ENCODE results near the gene NEO1. TPM values are rescaled to one million over a fixed set of nuclear protein-coding genes. Genes with fewer than 3 reads are reported as not detected.

Gene NEO1
- total and polyA plus RNA-seq, 2 experiments from 2014 or later: 4.5 to 13.6 TPM

GRCh38 chr15:73335471-73335870 is 283.2 kb downstream of the NEO1 start:
- peaks cover 14% of the 10 kb centered on the region; the same call in 1 of the 2 replicates for H3K27me3 ChIP-seq (replicated peaks; ENCODE audit: insufficient read depth)
- in situ Hi-C loops (cut with MboI): no loop called here

GRCh38 chr15:73336756-73337155 is 284.5 kb downstream of the NEO1 start:
- no peak overlapping the region for H3K9ac ChIP-seq
- H3K36me3 ChIP-seq (ENCODE audit: low read depth): no peaks in the 10 kb centered on the region
- H3K4me3 ChIP-seq: no peak overlapping the region
- peaks cover 14% of the 10 kb centered on the region; the same call in 1 of the 2 replicates for H3K27me3 ChIP-seq (replicated peaks; ENCODE audit: insufficient read depth)
- H3K4me1 ChIP-seq (ENCODE audit: insufficient read depth): no peaks in the 10 kb centered on the region
- H3K79me2 ChIP-seq (ENCODE audit: insufficient read depth): no peaks in the 10 kb centered on the region
- H3K9me2 ChIP-seq (ENCODE audit: insufficient read depth): no peaks in the 10 kb centered on the region
- H3F3A ChIP-seq (ENCODE audit: insufficient read depth): no peaks in the 10 kb centered on the region
- H2AFZ ChIP-seq: no peak overlapping the region
- no peaks in the 10 kb centered on the region for H4K20me1 ChIP-seq (ENCODE audit: insufficient read depth)
- H3K4me2 ChIP-seq (ENCODE audit: unreplicated experiment): no peak overlapping the region
- H3K27ac ChIP-seq: no peak overlapping the region
- no peaks in the 10 kb centered on the region for H3K9me3 ChIP-seq (ENCODE audit: low read depth)
- in situ Hi-C loops (cut with MboI): no loop called here
- WGBS, 2 experiments (ENCODE audit: low coverage in 1 of 2, low lambda C conversion rate in 2 of 2, missing lambda C conversion rate in 2 of 2): 59 to 60% methylated on average over 7 of the region's 7 CpGs
- TF ChIP-seq EZH2 (IDR thresholded peaks at IDR 0.05; ENCODE audit: insufficient read depth, poor library complexity, severe bottlenecking) (no peak), EZH2phosphoT487 (IDR thresholded peaks at IDR 0.05; ENCODE audit: insufficient read depth, low read depth) (no peak)
- no peak for DNase-seq

More at GRCh38 chr15:73335471-73335870, 283.2 kb downstream of the NEO1 start:
- Histone ChIP-seq H3K9me3 (ENCODE audit: low read depth) (no peaks in the 10 kb centered on the region), H3K9me2 (ENCODE audit: insufficient read depth) (no peaks in the 10 kb centered on the region), H3F3A (ENCODE audit: insufficient read depth) (no peaks in the 10 kb centered on the region), H3K9ac (no peak overlapping the region), H3K79me2 (ENCODE audit: insufficient read depth) (no peaks in the 10 kb centered on the region), H3K4me3 (no peak overlapping the region), H3K4me1 (ENCODE audit: insufficient read depth) (no peaks in the 10 kb centered on the region), H4K20me1 (ENCODE audit: insufficient read depth) (no peaks in the 10 kb centered on the region), H3K27ac (no peak overlapping the region), H2AFZ (no peak overlapping the region), H3K36me3 (ENCODE audit: low read depth) (no peaks in the 10 kb centered on the region), H3K4me2 (ENCODE audit: unreplicated experiment) (no peak overlapping the region)
- TF ChIP-seq EZH2phosphoT487 (IDR thresholded peaks at IDR 0.05; ENCODE audit: insufficient read depth, low read depth) (no peak), EZH2 (IDR thresholded peaks at IDR 0.05; ENCODE audit: insufficient read depth, poor library complexity, severe bottlenecking) (no peak)
- 29 to 33% methylated on average over 5 of the region's 5 CpGs for WGBS, 2 experiments (ENCODE audit: low coverage in 1 of 2, low lambda C conversion rate in 2 of 2, missing lambda C conversion rate in 2 of 2)
- no peak for DNase-seq

- no peaks in the 10 kb centered on the region for H3K4me1 ChIP-seq (ENCODE audit: insufficient read depth)
- no peaks in the 10 kb centered on the region for H4K20me1 ChIP-seq (ENCODE audit: insufficient read depth)
- H3K9me2 ChIP-seq (ENCODE audit: insufficient read depth): no peaks in the 10 kb centered on the region
- H3K9me3 ChIP-seq (ENCODE audit: low read depth): no peaks in the 10 kb centered on the region
- in situ Hi-C loops (cut with MboI): no loop called here
- DNase-seq: no peak
- no peak overlapping the region for H3K4me2 ChIP-seq (ENCODE audit: unreplicated experiment)
- no peak for TF ChIP-seq EZH2phosphoT487 (IDR thresholded peaks at IDR 0.05; ENCODE audit: insufficient read depth, low read depth)
- TF ChIP-seq EZH2 (IDR thresholded peaks at IDR 0.05; ENCODE audit: insufficient read depth, poor library complexity, severe bottlenecking): no peak
- peaks cover 14% of the 10 kb centered on the region; the same call in 1 of the 2 replicates for H3K27me3 ChIP-seq (replicated peaks; ENCODE audit: insufficient read depth)
- no peaks in the 10 kb centered on the region for H3K36me3 ChIP-seq (ENCODE audit: low read depth)
- WGBS, 2 experiments (ENCODE audit: low coverage in 1 of 2, low lambda C conversion rate in 2 of 2, missing lambda C conversion rate in 2 of 2): 57 to 61% methylated on average over 8 of the region's 8 CpGs
- no peaks in the 10 kb centered on the region for H3F3A ChIP-seq (ENCODE audit: insufficient read depth)
- H3K9ac ChIP-seq: no peak overlapping the region
- H2AFZ ChIP-seq: no peak overlapping the region
- H3K27ac ChIP-seq: no peak overlapping the region
- H3K79me2 ChIP-seq (ENCODE audit: insufficient read depth): no peaks in the 10 kb centered on the region
- H3K4me3 ChIP-seq: no peak overlapping the region
Measured at GRCh38 chr15:73337187-73337586, 284.9 kb downstream of the NEO1 start.

GRCh38 chr15:73338058-73338457 is 285.8 kb downstream of the NEO1 start:
- Histone ChIP-seq H3K9me2 (ENCODE audit: insufficient read depth) (no peaks in the 10 kb centered on the region), H3K9me3 (ENCODE audit: low read depth) (no peaks in the 10 kb centered on the region), H3K4me2 (ENCODE audit: unreplicated experiment) (no peak overlapping the region), H3K79me2 (ENCODE audit: insufficient read depth) (no peaks in the 10 kb centered on the region), H3K4me3 (no peak overlapping the region), H3K9ac (no peak overlapping the region), H3K27me3 (replicated peaks; ENCODE audit: insufficient read depth) (peaks cover 14% of the 10 kb centered on the region; the same call in 1 of the 2 replicates), H4K20me1 (ENCODE audit: insufficient read depth) (no peaks in the 10 kb centered on the region), H3K27ac (no peak overlapping the region), H3K4me1 (ENCODE audit: insufficient read depth) (no peaks in the 10 kb centered on the region), H3F3A (ENCODE audit: insufficient read depth) (no peaks in the 10 kb centered on the region), H3K36me3 (ENCODE audit: low read depth) (no peaks in the 10 kb centered on the region), H2AFZ (no peak overlapping the region)
- in situ Hi-C loops (cut with MboI): no loop called here
- DNase-seq: no peak
- TF ChIP-seq EZH2 (IDR thresholded peaks at IDR 0.05; ENCODE audit: insufficient read depth, poor library complexity, severe bottlenecking) (no peak), EZH2phosphoT487 (IDR thresholded peaks at IDR 0.05; ENCODE audit: insufficient read depth, low read depth) (no peak)
- 65 to 69% methylated on average over 6 of the region's 6 CpGs for WGBS, 2 experiments (ENCODE audit: low coverage in 1 of 2, low lambda C conversion rate in 2 of 2, missing lambda C conversion rate in 2 of 2)
